Measurements from ENCODE around the gene NOL4L.

NOL4L gene

DNA sequence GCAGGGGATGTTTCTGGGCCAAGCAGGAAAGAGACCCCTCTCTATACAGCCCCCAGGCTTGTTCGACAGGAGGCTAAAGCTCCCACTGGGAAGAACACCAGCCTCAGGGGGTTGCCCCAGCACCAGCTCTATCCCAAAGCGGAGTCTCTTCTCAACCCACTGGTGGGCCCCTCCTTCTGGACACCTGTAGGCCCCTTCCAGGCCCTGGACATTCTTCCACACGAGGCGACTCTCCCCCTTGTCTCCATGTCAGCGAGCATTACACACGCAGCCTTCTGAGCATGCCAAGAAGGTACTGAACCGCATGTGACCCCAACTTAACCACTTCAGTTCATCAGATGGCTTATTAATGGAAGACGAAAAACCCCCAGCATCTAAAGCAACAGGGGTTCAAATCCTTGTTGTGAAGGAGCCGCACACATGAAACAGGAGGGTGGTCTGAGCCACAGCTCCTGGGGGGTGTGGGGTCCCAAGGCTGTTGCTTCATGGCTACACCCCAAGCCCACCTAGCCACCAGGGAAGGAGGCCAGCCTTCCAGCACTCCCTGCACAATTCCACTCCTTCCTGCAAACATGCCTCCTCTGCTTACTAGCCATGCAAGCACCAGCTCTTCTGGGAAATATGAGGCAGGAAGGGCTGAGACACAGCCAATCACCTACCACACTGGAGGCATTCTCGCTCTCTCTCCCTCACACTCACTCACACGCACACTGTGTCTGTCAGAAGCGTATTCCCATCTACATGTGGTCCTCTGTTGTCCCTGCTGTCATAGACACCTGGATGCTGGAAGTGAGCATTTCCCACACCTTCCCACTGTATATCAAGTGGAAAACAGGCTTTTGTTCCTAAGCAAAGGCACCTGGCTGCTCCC, 104.5 kb downstream of the NOL4L start:
- no peak for DNase-seq

DNA sequence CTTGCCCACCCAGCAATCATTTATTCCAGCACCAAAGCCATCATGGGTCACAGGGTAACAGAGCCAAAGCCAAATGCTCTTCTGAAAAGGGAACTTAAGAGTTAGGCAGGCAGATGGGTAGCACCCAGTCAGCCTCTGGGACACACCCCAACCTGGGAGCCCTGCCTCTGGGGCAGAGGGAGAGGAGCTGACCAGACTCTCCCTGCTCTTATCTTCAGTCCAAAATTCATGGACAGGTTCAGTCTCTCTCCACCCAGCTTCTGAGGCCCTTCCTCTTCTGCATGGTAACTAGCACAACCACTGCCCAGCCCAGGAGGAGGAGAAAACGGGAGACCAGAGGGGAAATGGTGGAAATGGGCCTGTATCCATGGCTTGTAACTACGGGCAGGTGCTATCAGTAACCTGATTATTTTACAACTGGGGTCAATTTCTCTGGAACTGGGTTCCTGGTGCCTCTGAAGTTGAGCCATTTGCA, 105.4 kb downstream of the NOL4L start:
- no peak for DNase-seq

DNA sequence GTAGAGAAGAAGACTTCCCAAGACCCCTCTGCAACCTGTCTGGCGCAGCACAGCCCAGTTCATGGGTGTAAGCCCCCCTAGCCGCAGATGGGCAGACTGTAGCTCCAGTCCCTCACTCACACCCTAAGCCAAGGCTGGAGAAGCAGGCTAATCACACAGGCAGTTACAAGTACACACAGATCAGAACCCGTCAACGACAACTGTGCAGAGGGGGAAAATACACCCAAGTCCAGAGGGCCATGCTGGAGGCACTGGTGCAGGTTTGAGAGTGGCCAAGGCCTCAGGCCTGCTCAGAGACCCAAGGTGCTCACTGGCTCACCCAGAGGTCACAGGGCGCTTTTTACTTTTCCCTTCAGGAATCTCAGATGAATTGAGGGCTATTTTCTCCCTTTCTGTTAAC, 106.1 kb downstream of the NOL4L start:
- DNase-seq = no peak

DNA sequence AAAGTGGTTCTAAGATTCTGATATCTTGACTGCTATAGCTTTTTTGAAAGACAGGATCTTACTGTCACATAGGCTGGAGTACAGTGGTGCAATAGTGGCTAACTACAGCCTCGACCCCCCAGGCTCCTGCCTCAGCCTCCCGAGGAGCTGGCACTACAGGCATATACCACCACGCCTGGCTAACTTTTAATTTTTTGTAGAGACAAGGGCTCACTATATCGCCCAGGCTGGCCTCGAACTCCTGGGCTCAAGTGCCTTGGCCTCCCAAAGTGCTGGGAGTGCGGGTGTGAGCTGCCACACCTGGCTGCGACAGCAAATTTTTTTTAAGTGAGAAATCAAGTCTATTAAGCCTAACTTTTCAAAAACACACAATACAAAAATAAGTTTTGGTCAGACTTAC, 106.6 kb downstream of the NOL4L start:
- no peak for DNase-seq

DNA sequence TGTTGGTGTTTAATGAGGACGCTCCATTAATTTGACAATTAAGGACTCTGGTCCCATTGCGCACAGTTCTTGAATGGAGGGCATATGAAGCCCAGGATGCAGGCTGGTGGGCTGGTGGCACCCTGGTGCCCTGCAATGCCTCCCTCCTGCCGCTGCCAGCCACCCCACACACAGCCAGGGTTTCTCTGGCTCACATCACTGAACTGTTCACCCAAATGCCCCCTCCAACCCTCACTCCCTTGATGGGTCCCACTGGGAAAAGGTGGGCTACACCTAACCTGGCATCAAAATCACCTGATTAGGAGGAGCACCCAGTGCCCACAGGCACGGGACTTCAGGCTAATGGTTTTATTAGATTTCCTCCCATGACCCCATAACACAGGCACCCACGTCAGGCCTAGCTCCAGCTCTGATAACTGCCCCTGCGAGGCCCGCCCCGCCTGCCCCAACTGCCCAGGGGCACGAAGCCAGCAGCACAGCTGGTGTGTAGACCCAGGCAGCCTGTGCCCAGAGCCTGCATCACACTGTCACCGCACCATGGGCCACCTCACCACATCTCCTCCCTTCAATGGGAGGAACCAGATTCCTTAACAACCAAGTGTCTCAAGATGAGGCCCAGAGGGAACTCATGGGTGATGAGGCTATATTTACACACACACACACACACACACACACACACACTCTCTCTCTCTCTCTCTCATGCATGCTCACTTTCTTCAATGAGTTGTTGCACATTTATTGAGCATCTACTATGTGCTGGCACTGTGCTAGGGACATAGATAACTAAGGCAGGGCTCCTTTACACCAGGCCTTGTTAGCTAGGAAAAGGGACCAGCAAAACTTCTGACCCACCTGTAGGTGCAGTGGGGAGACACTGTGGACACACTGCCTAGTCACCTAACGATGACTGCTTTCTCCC, 107.3 kb downstream of the NOL4L start:
- no peak for DNase-seq

DNA sequence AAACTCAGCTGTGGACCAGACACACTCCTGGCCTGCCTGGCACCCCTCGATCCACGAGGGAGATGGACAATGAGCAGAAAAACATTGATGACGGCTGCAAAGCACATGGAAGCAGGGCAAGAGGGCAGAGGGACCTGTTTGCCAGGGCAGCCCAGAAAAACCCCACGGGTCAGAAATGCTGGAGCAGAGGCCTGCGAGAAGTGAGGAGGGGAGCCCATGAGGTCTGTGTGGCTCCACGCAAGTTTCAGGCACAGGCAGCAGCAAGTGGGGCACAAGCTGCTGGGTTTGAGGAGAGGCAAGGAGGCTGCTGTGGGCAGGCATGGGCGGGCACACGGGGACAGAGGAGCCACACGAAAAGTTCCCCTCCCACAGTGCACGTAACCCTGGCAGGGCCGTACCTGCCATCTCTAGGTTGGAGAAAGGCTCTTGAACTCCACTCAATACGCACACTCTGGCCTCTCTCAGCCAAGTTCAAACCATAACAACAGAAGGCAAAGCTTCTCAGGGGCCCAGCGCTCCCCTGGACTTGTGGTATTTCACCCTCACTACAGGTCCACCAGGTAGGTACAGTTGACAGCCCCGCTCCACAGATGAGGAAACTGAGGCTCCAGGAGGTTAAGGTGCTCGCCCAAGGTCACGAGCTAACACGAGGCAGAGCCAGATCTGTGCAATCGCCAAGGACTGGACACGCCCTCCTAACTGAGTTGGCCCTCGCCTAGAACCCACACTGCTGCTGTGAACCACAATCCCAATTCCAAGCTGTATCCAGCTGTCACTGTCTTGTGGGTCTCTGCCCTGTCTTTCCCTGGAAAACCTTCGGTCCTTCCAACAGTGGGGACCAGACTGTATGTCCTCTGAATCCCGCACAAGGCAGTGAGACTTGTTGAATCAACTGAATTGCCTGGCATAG, 108.2 kb downstream of the NOL4L start:
- no peak for DNase-seq

DNA sequence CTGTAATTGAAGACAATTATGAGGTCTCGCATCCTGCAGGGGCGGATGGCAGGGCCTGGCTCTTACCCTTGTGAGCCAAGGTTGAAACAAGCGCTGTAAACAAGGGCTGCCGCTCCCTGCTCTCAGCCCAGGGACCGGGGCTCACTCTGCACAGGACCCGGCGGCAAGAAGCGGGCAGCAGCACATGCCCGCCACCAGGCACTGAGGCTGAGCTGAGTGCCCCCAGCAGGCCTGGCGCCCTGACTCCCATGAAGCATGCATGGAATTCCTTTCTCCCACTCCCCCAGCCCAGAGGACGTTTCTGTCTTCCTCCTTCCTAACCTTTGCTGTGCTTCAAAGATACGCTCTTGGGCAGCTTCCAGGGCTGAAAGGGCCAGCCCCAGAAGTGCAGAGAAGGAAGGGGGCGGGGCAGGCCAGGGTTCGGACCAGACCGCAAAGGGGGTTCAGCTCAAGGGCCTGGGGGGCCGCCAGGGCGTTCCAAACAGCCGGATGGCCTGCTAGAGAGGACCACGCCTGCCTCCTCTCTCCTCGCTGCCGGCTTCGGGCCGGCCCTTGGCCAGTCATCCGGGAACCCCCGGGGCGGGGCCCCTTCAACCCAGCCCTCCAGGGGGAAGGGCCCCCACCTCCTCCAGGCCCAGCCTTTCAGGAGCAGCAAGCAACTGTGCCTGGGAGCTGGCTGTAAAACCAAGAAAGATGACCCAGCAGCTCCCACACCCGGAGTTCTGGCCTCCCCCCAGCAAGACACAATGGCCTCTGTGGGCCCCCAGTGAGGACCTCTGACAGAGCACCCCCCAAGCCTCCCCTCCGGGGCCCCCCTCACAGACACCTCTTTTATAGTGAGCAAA, 109.9 kb downstream of the NOL4L start:
- no peak for DNase-seq

DNA sequence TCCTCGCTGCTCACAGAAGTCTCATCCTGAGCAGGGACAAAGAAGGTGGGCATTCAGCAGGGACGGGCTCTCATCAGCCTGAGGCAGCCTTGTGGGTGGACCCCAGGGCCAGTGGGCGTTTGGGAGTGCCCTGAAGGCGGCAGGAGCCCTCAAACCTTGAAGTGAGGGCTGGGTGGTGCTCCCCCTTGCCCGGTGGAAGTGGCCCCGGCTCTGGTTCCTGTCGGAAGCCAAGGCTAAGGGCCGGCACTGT, 110.5 kb downstream of the NOL4L start:
- no peak for DNase-seq

DNA sequence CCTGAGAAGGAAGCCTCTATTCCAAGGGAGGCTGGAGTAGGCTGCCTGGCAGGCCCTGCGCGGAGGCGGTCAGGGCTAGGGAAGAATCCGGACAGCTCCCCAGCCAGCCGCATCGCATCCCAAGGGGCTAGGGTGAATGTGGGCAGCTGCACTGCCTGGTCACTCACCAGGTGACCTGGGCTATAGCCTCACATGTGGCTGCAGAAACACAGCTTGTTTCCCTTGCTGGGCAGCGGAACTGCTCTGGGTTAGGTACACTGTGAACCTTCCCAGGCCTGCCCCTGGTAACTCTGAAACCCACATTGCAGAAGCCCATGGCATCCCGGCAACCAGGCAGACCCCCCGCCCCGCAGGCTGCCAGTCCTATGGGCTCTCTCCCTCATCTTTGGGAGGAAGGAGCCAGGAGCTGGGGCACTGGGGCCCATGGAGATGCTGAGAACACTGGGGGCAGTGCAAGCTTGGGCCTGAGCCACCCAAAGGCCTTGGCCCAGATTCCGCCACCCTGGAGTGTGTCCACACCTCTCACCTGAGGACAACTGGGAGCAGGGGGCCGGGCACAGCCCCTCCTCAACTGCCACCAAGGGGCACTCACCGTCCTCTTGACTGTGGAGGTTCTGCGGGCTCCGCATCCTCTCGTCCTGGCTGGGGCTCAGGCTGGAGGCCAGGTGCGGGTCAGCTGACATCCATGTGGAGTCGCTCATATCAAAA, 111.0 kb downstream of the NOL4L start:
- DNase-seq = no peak

DNA sequence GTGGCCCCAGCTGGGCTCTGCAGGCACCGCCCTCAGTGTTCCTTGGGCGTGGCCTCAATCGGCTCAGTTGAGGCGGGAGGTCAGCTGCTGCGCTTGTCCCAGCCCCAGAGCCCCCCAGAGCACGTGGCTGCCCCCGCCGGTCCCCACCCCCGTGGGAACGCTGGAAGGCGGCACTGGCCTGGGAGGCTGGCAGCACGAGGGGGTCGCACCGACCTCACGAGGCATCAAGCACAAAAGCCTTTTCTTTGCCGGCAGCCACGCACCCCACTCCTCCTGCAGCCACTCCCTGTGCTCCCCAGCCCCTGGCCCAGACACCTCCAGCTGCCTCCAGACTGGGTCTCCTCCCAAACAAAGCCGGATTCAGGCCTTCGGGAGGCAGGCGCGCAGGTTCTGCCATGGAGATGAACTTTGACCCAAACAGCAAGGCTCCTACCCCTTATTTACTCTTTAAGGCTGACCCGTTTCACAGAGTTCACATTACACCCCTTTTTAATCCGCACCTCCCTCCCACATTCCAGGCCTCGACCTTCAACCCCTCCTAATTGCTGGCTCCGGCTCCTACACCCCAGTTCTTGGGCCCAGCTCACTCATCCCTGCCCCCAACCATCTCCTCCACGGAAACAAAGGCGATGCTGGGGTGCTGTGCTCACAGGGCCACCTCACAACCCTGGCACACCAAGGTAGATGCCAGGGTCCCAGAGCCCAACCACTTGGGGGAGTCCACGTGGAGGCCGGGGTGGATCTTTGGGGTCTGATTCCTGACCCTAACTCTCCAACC, 111.7 kb downstream of the NOL4L start:
- DNase-seq = no peak

DNA sequence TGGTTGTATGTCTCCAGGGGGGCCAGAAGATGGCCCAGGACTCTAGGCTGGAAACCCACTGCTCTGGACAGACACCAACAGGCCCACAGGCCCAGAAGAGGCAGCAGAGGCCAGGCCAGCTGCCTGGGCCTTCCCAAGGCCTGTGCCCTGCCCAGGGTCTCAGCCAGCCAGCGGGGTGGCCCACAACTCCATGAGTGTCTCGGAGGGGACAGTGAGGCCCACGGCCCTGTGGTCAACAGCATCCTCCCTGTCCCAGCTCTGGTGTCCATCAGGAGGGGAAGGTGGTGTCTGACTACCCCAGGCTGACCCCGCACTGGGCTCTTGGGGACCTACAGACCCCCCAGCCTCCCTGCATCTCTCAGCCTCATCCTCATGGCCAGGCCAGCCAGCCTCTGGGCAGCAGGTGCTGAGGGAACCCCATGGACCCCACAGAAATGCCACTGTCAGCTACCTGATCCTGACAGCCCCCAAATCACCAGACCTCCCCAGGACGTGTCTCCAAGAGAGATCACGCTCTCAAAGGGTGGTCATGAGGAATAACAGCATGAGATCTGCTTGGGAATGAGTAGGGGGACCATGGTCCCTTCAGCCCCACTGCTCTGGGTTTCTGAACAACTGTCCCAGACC, 112.4 kb downstream of the NOL4L start:
- no peak for DNase-seq

DNA sequence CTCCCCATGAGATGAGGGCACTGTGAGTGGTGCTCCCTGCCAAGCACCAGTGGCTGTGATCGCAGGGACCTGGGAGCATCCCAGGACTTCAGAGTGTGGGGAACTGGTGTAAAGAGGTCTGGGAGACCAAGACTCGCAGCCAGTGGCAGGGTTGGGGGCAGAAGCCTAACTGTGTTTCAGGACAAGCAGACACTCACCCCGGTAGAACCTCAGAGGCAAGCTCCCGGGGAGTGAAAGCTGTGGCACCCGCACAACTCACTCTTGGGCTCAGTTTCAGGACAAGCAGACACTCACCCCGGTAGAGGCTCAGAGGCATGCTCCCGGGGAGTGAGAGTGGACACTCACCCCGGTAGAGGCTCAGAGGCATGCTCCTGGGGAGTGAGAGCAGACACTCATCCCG, 114.2 kb downstream of the NOL4L start:
- DNase-seq = no peak

DNA sequence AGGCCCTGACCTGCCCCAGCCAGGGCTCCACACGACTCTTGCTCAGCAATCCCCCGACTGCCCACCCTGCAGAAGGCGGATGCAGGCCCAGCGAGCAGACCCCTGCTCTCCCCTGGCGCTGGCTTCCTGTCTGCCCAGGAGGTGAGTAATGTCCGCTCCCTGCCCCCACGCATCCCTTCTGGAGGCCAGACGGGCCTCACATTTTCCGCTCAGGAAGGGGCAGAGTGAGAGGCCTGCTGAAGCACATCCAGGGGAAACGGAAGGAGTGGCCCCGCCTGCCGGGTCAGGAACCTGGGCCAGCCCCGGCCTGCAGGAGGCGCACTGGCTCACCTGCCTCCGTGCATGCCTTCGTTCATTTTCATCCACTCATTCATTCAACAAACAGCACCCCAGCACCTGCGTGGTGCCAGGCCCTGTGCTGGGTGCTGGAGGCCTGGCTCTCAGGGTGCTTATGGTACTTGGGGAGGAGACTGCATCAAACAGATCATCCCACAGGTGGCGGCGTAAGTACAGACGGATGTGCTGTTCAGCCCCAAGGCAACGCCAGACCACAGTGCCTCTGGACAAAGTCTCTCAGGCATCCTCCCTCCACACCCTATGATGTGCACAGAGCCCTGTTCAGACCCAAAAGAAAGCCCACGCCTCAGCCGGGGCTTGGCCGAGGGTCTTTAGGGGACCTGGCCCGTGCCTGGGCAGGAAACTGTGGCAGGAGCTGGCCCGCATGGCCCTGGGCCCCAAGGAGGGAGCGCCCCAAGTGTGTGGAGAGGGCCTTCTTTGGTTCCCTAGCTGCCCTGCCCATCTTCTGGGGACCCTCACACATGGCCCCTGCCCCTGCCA, 114.9 kb downstream of the NOL4L start:
- DNase-seq = peak; percentile 29

DNA sequence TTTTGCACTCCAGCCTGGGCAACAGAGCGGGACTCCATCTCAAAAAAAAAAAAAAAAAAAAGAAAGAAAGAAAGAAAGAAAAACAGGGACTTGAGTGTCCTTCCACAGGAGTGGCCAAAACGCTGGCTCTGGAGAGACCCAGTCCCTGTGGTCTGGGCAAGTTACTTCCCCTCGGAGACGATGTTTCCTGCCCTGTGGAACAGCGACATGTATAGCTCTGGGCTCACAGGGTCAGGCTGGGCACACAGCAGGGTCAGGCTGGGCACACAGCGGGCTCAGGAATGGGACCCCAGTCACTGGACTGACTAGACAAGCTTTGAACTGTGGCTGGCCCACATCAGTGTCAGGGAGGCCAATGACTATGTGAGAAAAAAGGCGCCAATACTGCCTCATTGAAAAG, 116.3 kb downstream of the NOL4L start:
- DNase-seq = no peak

DNA sequence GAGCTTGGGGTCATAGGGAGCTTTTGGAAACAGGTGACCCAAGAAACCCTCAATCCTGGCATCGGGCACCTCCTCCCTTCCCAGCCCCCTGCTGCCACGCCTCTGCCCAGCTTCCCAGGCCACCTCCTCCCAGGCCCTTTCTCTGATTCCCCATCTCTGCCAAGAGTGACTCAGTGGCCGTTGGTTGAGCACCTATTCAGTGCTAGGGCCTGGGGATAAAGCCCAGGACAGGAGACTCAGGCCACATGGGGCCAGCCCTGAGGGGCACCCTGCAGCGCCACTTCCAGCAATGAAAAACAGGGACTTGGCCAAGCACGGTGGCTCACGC, 116.9 kb downstream of the NOL4L start:
- DNase-seq = no peak

DNA sequence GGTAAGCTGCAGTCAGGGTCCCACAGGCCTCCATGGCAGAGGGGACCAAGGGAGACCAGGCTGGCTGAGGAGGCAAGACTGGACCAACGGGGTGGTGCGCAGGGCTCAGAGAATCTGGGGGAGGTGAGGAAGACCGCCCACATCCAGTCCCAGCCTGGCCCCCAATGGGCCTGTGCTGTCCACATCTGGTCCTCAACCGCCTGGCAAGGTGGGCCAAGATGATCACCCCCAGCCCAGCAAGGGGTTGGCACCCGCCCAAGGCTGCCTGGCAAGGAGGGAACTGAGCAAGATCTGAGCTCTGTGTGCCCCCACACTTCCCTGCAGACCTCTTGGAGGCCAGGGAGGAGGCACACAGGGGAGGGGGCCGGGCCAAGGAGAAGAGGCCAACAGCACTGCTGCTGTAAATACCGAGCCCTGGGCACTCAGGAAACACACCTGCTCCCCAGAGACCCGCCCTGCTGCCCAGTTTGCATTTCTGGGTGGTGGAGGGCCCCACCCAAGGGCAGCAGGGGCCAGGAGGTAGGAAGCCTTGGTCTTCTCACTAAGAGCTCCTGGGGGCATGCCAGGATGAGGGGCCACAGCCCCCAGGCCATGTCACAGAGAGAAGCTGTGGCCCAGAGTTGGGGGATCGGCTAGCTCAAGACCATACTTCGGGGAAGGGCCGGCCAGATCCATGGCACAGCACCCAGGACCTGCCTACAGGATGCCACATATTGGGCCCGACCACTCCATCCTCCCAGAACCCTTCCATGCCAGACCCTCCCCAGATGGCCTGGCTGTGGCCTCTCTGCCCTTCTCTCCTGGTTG, 117.4 kb downstream of the NOL4L start:
- DNase-seq = no peak

DNA sequence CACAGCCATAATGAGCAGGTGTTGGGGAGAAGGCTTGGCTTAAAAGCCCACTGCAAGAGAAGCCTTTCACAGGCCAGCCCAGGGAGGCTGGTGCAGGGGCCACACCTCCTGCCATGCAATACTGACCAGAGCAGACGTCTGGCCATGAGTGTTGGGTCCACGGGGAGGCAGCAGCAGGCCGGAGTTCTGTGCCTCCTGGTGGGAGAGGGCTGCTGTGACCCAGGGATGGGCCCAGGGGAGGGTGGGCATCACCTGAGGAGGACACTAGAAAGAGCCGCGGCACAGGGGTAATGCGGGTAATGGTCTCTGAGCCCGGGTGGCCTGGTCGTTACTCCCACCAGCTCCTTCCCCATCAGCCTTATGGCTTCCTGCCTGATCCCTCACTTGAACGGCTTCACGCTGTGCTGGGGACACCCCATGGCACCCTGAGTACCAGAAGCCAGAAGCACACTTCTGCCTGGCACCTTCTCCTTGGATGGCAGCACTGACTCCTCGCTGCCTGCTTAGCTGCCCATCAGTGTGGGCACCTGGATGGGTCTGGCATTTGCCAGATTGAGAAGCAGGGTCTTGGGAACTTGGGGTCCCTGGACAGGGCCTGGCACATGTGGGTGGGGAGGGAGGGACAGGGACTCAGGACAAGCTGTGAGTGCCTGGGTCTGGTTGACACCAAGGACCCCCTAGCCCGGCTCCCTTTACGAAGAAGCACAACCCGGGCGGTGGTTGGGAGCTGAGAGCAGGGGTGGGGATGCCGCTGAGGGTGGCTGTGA, 118.2 kb downstream of the NOL4L start:
- no peak for DNase-seq

Measured in activated CD4-positive, alpha-beta T cell treated with anti-CD3 and anti-CD28 coated beads, Interleukin-2, amount 50 U/mL, for 1 hour (primary cell).